ENCODE measurements around the gene H1-8. TPM values are rescaled to one million over a fixed set of nuclear protein-coding genes. Genes with fewer than 3 reads are reported as not detected.
A peak's percentile ranks its signal among the peaks of the same experiment; 100 is the strongest.

The H1-8 gene
- total and polyA plus RNA-seq, 12 donors = not detected

DNA sequence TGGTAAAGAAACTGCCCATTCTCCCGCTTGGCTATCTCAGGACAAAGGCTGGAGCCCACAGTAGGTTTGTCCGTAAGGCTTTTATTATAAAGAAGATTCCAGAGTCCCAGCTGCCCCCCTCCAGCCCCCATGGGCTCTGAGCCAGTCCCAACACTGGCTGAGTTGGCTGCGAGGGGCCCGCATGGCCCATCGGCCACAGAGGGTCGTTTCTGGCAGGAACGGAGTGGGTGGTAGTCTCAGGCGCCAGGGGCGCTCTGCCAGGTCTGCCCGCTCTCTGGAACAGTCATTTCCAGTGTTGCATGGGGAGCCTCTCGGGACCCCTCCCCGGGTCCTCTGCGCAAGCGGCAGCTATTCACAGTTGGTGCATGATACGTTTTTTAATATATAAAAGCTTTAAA, 12.2 kb downstream of the H1-8 start:
- 60 to 69% methylated on average over 15 of the region's 15 CpGs for WGBS, 2 donors
- Histone ChIP-seq H3K4me3 (no peak overlapping the region), H3K36me3 (peaks cover 0 to 57% (median 13%) of the 10 kb centered on the region in 9 donors), H3K27ac (peak overlapping the region in 5 of 10 donors; percentile 16 to 59 (median 56)), H3K9me3 (no peaks in the 10 kb centered on the region), H3K4me1 (peaks cover 21 to 80% (median 74%) of the 10 kb centered on the region in 9 donors), H3K27me3 (no peaks in the 10 kb centered on the region)
- ATAC-seq (no peak), DNase-seq (no peak)
- intact Hi-C loops (cut with DNase I) = loop anchor here in 3 of 10 donors (5.0 to 10.0 kb wide), 3 partner anchors 37 to 50 kb away; no protein-coding TSS in a partner anchor
- TF ChIP-seq, protein P1, sequence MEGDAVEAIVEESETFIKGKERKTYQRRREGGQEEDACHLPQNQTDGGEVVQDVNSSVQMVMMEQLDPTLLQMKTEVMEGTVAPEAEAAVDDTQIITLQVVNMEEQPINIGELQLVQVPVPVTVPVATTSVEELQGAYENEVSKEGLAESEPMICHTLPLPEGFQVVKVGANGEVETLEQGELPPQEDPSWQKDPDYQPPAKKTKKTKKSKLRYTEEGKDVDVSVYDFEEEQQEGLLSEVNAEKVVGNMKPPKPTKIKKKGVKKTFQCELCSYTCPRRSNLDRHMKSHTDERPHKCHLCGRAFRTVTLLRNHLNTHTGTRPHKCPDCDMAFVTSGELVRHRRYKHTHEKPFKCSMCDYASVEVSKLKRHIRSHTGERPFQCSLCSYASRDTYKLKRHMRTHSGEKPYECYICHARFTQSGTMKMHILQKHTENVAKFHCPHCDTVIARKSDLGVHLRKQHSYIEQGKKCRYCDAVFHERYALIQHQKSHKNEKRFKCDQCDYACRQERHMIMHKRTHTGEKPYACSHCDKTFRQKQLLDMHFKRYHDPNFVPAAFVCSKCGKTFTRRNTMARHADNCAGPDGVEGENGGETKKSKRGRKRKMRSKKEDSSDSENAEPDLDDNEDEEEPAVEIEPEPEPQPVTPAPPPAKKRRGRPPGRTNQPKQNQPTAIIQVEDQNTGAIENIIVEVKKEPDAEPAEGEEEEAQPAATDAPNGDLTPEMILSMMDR (IDR thresholded peaks at IDR 0.05) = no peak

DNA sequence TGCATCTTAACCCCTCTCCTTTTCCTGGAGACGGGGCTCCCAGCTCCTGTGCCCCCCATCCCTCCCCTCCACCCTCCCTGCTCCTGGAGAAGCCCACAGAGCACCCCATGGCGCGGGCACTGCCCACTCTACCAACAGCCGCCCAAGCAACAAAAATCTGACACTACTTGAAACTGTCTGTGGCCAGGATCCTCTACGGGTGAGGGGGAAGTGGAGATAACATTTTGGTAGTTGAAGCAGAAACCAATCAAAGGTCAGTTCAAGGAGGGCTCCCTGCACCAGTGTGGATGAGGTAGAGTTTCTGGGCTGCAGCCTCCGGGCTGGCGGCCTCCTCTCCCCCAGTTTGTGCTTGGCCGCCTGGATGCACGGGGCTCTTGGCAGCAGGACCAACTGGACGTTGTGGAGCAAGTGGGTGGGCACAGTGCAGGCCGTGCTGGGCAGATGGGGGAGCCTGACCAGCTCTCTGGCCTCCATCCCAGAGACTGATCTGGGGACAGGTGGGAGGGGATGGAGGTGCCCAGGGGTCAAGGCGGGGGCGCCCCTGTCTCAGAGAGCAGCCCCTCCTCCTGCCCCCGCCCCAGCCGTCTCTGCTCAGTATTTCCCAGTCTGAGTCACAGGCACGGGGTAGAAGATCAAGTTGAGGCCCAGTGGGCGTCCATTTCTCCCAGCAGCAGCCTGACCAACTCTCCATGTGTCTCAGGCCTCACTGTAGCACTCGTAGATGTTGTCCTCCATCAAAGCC, 12.8 kb downstream of the H1-8 start:
- TF ChIP-seq, protein P1 (IDR thresholded peaks at IDR 0.05) = no peak
- intact Hi-C loops (cut with DNase I) = loop anchor here in 3 of 10 donors (5.0 to 10.0 kb wide), 3 partner anchors 37 to 51 kb away; no protein-coding TSS in a partner anchor
- H3K36me3 ChIP-seq = peaks cover 0 to 64% (median 15%) of the 10 kb centered on the region in 9 donors
- H3K27ac ChIP-seq = peak overlapping the region in 4 of 10 donors; percentile 19 to 94 (median 37)
- DNase-seq = no peak
- H3K4me1 ChIP-seq = peaks cover 28 to 87% (median 80%) of the 10 kb centered on the region in 9 donors
- ATAC-seq = no peak
- no peak overlapping the region for H3K4me3 ChIP-seq
- no peaks in the 10 kb centered on the region for H3K9me3 ChIP-seq
- H3K27me3 ChIP-seq = no peaks in the 10 kb centered on the region
- WGBS, 2 donors = 77 to 82% methylated on average over 18 of the region's 18 CpGs

DNA sequence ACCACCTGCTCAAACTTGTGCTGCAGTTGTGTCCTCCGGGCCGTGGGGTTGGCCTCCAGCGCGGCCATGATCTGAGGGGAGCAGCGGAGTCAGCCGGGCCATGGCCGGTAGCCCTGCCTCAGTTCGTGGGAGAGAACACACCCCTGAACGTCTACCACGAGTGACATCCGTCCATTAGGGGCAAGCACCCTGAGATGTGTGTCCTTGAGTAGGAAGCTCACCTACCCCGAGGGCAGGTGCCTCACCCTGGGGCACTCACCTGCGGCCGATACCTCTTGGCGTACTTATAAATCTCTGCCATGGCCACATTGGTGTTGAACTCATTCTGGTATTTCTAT, 13.4 kb downstream of the H1-8 start:
- H3K36me3 ChIP-seq = peaks cover 0 to 69% (median 15%) of the 10 kb centered on the region in 9 donors
- 89 to 95% methylated on average over 15 of the region's 15 CpGs for WGBS, 2 donors
- TF ChIP-seq, protein P1 (IDR thresholded peaks at IDR 0.05) = no peak
- H3K4me1 ChIP-seq = peaks cover 33 to 92% (median 85%) of the 10 kb centered on the region in 9 donors
- H3K27ac ChIP-seq = peak overlapping the region in 3 of 10 donors; percentile 19 to 94 (median 41)
- no peak overlapping the region for H3K4me3 ChIP-seq
- H3K9me3 ChIP-seq = no peaks in the 10 kb centered on the region
- ATAC-seq (no peak), DNase-seq (no peak)
- no peaks in the 10 kb centered on the region for H3K27me3 ChIP-seq
- intact Hi-C loops (cut with DNase I) = loop anchor here in 3 of 10 donors (5.0 to 10.0 kb wide), 3 partner anchors 36 to 52 kb away; no protein-coding TSS in a partner anchor

DNA sequence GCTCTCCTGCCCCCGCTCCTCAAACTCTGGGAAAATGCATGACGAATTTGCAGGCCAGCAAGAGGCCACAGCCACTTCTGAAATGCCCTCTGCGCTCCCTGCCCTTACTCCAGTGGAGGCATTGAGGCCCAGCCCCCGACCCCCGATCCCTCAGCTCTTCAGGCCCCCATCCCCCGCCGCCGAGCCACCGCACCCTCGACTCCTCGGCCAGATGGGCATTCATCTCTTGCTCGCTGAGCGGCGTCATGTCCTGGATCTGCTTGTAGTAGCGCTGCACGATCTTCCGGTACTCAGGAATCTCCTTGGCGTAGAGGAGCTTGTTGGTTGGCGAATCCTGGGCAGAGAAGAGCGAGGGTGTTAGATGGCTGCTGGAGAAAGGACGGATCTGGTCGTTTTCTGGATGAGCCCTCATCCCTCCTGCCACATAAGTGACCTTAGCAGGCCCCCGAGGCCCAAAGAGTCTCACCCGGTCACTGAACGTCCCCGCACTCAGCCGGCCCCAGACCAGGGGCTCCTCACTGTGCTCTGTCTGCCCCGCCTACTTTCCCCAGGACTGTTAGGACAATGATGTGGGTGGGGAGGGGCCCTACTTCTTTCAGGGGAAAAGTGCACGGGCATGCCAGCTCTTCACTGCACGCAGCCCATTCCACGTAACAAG, 14.0 kb downstream of the H1-8 start:
- DNase-seq = no peak
- TF ChIP-seq, protein P1 (IDR thresholded peaks at IDR 0.05) = no peak
- intact Hi-C loops (cut with DNase I) = loop anchor here in 3 of 10 donors (5.0 to 10.0 kb wide), 3 partner anchors 35 to 52 kb away; no protein-coding TSS in a partner anchor
- WGBS, 2 donors = 81 to 86% methylated on average over 31 of the region's 31 CpGs
- no peak for ATAC-seq
- peaks cover 0 to 76% (median 18%) of the 10 kb centered on the region in 9 donors for H3K36me3 ChIP-seq
- H3K27ac ChIP-seq = peak overlapping the region in 5 of 10 donors; percentile 24 to 94 (median 36)
- H3K27me3 ChIP-seq = no peaks in the 10 kb centered on the region
- H3K4me1 ChIP-seq = peaks cover 39 to 99% (median 92%) of the 10 kb centered on the region in 9 donors
- no peaks in the 10 kb centered on the region for H3K9me3 ChIP-seq
- H3K4me3 ChIP-seq = no peak overlapping the region

All from heart right ventricle (tissue), 16 donors.